ENCODE results near the gene RFX8.
"Not testable (repeated sequence)": the region's sequence is repeated elsewhere in the genome, so short reads cannot be mapped to it uniquely, and the experiment has no call there.

The RFX8 gene

GRCh38 chr2:101440127-101440738 lies 34.7 kb downstream of the RFX8 start:
- no peak for DNase-seq (ENCODE audit: low spot score)

GRCh38 chr2:101439716-101440115 lies 35.2 kb downstream of the RFX8 start:
- DNase-seq (ENCODE audit: low spot score): no peak

GRCh38 chr2:101438555-101438954 lies 36.4 kb downstream of the RFX8 start:
- DNase-seq (ENCODE audit: low spot score): not testable (repeated sequence)

GRCh38 chr2:101435001-101435862 lies 39.7 kb downstream of the RFX8 start:
- DNase-seq (ENCODE audit: low spot score): peak; percentile 86

- no peak for DNase-seq (ENCODE audit: low spot score)
Observed at GRCh38 chr2:101433465-101433864, 41.4 kb downstream of the RFX8 start.

GRCh38 chr2:101432411-101433181 lies 42.3 kb downstream of the RFX8 start:
- no peak for DNase-seq (ENCODE audit: low spot score)

- DNase-seq (ENCODE audit: low spot score): no peak
Observed at GRCh38 chr2:101431486-101431885, 43.4 kb downstream of the RFX8 start.

- DNase-seq (ENCODE audit: low spot score): no peak
Observed at GRCh38 chr2:101430156-101430555, 44.8 kb downstream of the RFX8 start.

GRCh38 chr2:101429453-101429852 lies 45.5 kb downstream of the RFX8 start:
- no peak for DNase-seq (ENCODE audit: low spot score)

- DNase-seq (ENCODE audit: low spot score): no peak
Observed at GRCh38 chr2:101428422-101429176, 46.3 kb downstream of the RFX8 start.

GRCh38 chr2:101427743-101428142 lies 47.2 kb downstream of the RFX8 start:
- no peak for DNase-seq (ENCODE audit: low spot score)

GRCh38 chr2:101427240-101427639 lies 47.7 kb downstream of the RFX8 start:
- no peak for DNase-seq (ENCODE audit: low spot score)

- DNase-seq (ENCODE audit: low spot score): no peak
Observed at GRCh38 chr2:101426822-101427221, 48.1 kb downstream of the RFX8 start.

GRCh38 chr2:101420623-101421022 lies 54.3 kb downstream of the RFX8 start:
- DNase-seq (ENCODE audit: low spot score): no peak

- DNase-seq (ENCODE audit: low spot score): no peak
Observed at GRCh38 chr2:101419096-101419663, 55.7 kb downstream of the RFX8 start.

GRCh38 chr2:101418460-101419095 lies 56.3 kb downstream of the RFX8 start:
- DNase-seq (ENCODE audit: low spot score): no peak

- no peak for DNase-seq (ENCODE audit: low spot score)
Observed at GRCh38 chr2:101416609-101417008, 58.3 kb downstream of the RFX8 start.

GRCh38 chr2:101415884-101416283 lies 59.0 kb downstream of the RFX8 start:
- no peak for DNase-seq (ENCODE audit: low spot score)

- DNase-seq (ENCODE audit: low spot score): no peak
Observed at GRCh38 chr2:101415220-101415619, 59.7 kb downstream of the RFX8 start.

- no peak for DNase-seq (ENCODE audit: low spot score)
Observed at GRCh38 chr2:101412092-101412694, 62.7 kb downstream of the RFX8 start.

- no peak for DNase-seq (ENCODE audit: low spot score)
Observed at GRCh38 chr2:101410746-101411145, 64.2 kb downstream of the RFX8 start.

Data from ecto neural progenitor cell (in vitro differentiated cells).